A549 (cell line): ENCODE results near the gene PLD5.

Experiments used
- CHD4 ChIP-seq: fragments of 200-600 bp; sonication (generic); IDR thresholded peaks from 2 replicates; pipeline ENCODE4 v1.6.1; 2016; ENCODE audit warnings: antibody characterized with exemption, mild to moderate bottlenecking, borderline replicate concordance
- KDM1A ChIP-seq: fragments of 200-600 bp; sonication (generic); IDR thresholded peaks from 2 replicates; pipeline ENCODE4 v1.6.1; 2016; ENCODE audit warnings: low read depth, mild to moderate bottlenecking
- KDM5A ChIP-seq: fragments of 200-600 bp; sonication (generic); IDR thresholded peaks from 2 replicates; pipeline ENCODE4 v1.6.1; 2016; ENCODE audit warnings: antibody characterized with exemption, mild to moderate bottlenecking
- POLR2A ChIP-seq: IDR thresholded peaks from 2 replicates; pipeline ENCODE4 v1.6.1; 2012; ENCODE audit warnings: mild to moderate bottlenecking, low read length
- ZC3H11A ChIP-seq: fragments of 450-650 bp; IDR thresholded peaks from 2 replicates; pipeline ENCODE4 v1.6.1; 2014; ENCODE audit warnings: antibody characterized with exemption, mild to moderate bottlenecking
- TF ChIP-seq, protein P1 (sequence below): fragments of >200 bp; sonication (Bioruptor Twin); formaldehyde crosslinking; IDR thresholded peaks from 3 replicates; pipeline ENCODE4 v1.5.1; 2016

DNA sequence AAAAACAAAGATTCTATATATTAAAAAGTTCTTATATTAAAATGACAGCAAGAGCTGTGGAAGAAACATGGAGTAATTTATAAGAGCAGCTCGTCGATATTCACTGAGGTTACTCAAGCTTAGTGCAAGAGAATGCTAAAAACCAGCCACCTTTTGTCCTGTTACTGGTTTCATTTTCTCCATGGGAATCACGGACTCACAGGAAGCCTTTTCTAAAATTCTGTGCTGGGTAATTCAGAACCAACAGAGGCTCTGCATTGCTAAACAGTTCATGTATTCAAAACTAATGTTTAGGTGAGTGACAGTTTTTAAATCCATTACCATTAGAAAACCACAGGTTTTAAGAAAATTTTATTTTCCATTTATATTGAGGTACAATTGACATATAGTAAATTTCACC, 377.8 kb downstream of the PLD5 start:
- TF ChIP-seq, protein P1, sequence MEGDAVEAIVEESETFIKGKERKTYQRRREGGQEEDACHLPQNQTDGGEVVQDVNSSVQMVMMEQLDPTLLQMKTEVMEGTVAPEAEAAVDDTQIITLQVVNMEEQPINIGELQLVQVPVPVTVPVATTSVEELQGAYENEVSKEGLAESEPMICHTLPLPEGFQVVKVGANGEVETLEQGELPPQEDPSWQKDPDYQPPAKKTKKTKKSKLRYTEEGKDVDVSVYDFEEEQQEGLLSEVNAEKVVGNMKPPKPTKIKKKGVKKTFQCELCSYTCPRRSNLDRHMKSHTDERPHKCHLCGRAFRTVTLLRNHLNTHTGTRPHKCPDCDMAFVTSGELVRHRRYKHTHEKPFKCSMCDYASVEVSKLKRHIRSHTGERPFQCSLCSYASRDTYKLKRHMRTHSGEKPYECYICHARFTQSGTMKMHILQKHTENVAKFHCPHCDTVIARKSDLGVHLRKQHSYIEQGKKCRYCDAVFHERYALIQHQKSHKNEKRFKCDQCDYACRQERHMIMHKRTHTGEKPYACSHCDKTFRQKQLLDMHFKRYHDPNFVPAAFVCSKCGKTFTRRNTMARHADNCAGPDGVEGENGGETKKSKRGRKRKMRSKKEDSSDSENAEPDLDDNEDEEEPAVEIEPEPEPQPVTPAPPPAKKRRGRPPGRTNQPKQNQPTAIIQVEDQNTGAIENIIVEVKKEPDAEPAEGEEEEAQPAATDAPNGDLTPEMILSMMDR = no peak
- TF ChIP-seq KDM1A (no peak), ZC3H11A (no peak), KDM5A (no peak), POLR2A (no peak), CHD4 (no peak)
